ENCODE measurements around the gene MAPKAPK3.

DNA sequence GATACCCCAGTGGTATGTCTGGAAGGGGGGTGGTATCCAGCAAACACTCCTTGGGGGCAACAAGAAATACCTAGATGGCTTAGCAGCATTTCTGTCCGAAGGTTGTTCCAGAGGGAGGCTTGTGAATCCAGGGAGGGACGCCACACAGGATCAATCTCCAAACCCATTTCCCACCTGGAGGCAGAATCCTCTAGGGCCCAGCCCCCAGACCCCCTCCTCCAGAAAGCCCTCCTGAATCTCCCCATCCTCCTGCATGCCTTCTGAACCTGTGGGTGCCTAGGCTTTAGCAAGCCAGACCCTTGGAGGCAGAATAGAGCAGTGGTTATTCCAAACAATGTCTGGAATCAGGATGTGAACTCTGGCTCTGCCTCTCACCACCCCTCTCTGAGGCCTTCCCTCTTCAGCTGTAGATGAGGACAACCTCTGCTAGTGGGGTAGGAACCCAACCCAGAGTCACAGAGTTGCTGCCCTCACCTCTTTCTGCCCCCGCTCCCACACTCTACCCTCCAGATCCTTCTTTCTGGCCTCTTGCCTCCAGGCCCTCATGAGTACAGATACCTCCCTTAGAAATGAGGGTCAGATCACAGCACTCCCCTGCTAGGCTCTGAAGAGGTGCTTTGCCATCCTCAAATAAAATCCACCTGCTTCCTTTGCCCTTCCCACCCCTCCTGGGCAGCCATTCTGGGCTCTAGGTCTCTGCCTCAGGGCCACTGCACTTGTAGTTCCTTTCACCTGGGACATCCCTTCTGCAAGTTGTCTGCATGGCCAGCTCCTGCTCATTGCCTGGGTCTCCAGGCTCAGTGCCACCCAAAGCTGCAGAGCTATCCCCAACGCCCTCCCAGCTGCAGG is 13.5 kb upstream of the MAPKAPK3 start:
- TF ChIP-seq, protein P1, sequence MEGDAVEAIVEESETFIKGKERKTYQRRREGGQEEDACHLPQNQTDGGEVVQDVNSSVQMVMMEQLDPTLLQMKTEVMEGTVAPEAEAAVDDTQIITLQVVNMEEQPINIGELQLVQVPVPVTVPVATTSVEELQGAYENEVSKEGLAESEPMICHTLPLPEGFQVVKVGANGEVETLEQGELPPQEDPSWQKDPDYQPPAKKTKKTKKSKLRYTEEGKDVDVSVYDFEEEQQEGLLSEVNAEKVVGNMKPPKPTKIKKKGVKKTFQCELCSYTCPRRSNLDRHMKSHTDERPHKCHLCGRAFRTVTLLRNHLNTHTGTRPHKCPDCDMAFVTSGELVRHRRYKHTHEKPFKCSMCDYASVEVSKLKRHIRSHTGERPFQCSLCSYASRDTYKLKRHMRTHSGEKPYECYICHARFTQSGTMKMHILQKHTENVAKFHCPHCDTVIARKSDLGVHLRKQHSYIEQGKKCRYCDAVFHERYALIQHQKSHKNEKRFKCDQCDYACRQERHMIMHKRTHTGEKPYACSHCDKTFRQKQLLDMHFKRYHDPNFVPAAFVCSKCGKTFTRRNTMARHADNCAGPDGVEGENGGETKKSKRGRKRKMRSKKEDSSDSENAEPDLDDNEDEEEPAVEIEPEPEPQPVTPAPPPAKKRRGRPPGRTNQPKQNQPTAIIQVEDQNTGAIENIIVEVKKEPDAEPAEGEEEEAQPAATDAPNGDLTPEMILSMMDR (IDR thresholded peaks at IDR 0.05) = no peak
- TF ChIP-seq POLR2AphosphoS5 (IDR thresholded peaks at IDR 0.05) = no peak
